ENCODE measurements around the gene C5orf58.

C5orf58 gene

DNA sequence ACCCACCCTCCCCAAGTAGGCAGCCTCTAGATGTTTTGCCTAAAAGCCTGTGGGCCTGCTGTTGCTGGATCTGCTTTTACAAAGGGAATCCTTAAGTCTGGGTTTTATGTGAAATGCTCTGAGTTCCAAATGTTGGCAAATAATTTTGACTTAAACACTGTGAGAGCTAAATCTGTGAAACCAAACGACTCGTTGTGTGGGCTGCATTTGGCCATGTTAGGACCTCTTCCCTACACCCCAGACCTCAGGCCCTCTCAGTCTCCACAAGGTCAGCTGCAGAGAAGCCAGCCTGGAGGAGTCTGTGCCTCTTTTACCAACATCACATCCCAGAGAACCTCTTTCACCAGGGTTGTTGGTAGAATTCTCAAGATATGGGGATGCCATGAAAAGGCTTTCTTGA is 55.4 kb downstream of the C5orf58 start:
- TF ChIP-seq ARNTL (CRISPR knock-in tag; IDR thresholded peaks at IDR 0.05; ENCODE audit: borderline replicate concordance, low read depth) (no peak), TCF4 (CRISPR knock-in tag; IDR thresholded peaks at IDR 0.05; ENCODE audit: borderline replicate concordance) (no peak), ZNF8 (CRISPR knock-in tag; IDR thresholded peaks at IDR 0.05) (no peak), BACH2 (CRISPR knock-in tag; IDR thresholded peaks at IDR 0.05; ENCODE audit: borderline replicate concordance) (no peak), ZC3H10 (CRISPR knock-in tag; IDR thresholded peaks at IDR 0.05) (no peak), SNAI2 (CRISPR knock-in tag; IDR thresholded peaks at IDR 0.05) (no peak), ZFP30 (CRISPR knock-in tag; IDR thresholded peaks at IDR 0.05) (no peak), TOX (CRISPR knock-in tag; IDR thresholded peaks at IDR 0.05; ENCODE audit: borderline replicate concordance) (no peak), PPARA (CRISPR knock-in tag; IDR thresholded peaks at IDR 0.05; ENCODE audit: borderline replicate concordance) (no peak), CSDC2 (CRISPR knock-in tag; IDR thresholded peaks at IDR 0.05) (no peak), RARB (CRISPR knock-in tag; IDR thresholded peaks at IDR 0.05) (no peak), ZFP3 (CRISPR knock-in tag; IDR thresholded peaks at IDR 0.05) (no peak), GLIS3 (CRISPR knock-in tag; IDR thresholded peaks at IDR 0.05) (no peak), ISL1 (CRISPR knock-in tag; IDR thresholded peaks at IDR 0.05) (no peak)
- TF ChIP-seq, protein P1, sequence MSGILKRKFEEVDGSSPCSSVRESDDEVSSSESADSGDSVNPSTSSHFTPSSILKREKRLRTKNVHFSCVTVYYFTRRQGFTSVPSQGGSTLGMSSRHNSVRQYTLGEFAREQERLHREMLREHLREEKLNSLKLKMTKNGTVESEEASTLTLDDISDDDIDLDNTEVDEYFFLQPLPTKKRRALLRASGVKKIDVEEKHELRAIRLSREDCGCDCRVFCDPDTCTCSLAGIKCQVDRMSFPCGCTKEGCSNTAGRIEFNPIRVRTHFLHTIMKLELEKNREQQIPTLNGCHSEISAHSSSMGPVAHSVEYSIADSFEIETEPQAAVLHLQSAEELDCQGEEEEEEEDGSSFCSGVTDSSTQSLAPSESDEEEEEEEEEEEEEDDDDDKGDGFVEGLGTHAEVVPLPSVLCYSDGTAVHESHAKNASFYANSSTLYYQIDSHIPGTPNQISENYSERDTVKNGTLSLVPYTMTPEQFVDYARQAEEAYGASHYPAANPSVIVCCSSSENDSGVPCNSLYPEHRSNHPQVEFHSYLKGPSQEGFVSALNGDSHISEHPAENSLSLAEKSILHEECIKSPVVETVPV (CRISPR knock-in tag; IDR thresholded peaks at IDR 0.05) = no peak
- TF ChIP-seq, protein P2, sequence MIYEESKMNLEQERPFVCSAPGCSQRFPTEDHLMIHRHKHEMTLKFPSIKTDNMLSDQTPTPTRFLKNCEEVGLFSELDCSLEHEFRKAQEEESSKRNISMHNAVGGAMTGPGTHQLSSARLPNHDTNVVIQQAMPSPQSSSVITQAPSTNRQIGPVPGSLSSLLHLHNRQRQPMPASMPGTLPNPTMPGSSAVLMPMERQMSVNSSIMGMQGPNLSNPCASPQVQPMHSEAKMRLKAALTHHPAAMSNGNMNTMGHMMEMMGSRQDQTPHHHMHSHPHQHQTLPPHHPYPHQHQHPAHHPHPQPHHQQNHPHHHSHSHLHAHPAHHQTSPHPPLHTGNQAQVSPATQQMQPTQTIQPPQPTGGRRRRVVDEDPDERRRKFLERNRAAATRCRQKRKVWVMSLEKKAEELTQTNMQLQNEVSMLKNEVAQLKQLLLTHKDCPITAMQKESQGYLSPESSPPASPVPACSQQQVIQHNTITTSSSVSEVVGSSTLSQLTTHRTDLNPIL (CRISPR knock-in tag; IDR thresholded peaks at IDR 0.05; ENCODE audit: low read depth) = no peak
- TF ChIP-seq, protein P3, sequence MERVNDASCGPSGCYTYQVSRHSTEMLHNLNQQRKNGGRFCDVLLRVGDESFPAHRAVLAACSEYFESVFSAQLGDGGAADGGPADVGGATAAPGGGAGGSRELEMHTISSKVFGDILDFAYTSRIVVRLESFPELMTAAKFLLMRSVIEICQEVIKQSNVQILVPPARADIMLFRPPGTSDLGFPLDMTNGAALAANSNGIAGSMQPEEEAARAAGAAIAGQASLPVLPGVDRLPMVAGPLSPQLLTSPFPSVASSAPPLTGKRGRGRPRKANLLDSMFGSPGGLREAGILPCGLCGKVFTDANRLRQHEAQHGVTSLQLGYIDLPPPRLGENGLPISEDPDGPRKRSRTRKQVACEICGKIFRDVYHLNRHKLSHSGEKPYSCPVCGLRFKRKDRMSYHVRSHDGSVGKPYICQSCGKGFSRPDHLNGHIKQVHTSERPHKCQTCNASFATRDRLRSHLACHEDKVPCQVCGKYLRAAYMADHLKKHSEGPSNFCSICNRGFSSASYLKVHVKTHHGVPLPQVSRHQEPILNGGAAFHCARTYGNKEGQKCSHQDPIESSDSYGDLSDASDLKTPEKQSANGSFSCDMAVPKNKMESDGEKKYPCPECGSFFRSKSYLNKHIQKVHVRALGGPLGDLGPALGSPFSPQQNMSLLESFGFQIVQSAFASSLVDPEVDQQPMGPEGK (CRISPR knock-in tag; IDR thresholded peaks at IDR 0.05; ENCODE audit: borderline replicate concordance) = no peak
- ATAC-seq = no peak

DNA sequence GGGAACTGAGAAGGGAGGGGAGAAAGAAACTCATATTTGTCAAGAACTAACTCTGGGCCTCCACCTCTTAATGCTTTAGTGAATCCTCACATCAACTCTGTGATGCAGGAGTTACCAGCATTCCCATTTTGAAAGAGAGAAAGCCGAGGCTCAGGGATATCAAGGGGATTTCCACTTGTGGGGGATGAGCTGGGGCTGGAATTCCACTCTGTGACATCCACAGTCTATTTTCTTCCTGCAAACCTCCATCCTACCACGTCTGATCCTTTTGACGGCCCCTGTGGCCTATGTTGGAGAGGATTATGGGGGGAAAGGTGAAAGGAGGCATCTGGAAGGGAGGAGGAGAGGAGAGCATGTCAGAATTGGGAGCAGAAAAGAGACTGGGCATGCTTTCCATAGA is 55.8 kb downstream of the C5orf58 start:
- no peak for ATAC-seq
- TF ChIP-seq ZNF70 (CRISPR knock-in tag; IDR thresholded peaks at IDR 0.05) (no peak), CSDC2 (CRISPR knock-in tag; IDR thresholded peaks at IDR 0.05) (no peak), ZFP30 (CRISPR knock-in tag; IDR thresholded peaks at IDR 0.05) (no peak), TOX (CRISPR knock-in tag; IDR thresholded peaks at IDR 0.05; ENCODE audit: borderline replicate concordance) (no peak), ZNF8 (CRISPR knock-in tag; IDR thresholded peaks at IDR 0.05) (no peak), TCF4 (CRISPR knock-in tag; IDR thresholded peaks at IDR 0.05; ENCODE audit: borderline replicate concordance) (no peak), PPARA (CRISPR knock-in tag; IDR thresholded peaks at IDR 0.05; ENCODE audit: borderline replicate concordance) (no peak), ISL1 (CRISPR knock-in tag; IDR thresholded peaks at IDR 0.05) (no peak), ESRRG (CRISPR knock-in tag; IDR thresholded peaks at IDR 0.05) (no peak), RARB (CRISPR knock-in tag; IDR thresholded peaks at IDR 0.05) (no peak), ZNF565 (CRISPR knock-in tag; conservative IDR thresholded peaks at IDR 0.05; ENCODE audit: low read depth) (no peak), BACH2 (CRISPR knock-in tag; IDR thresholded peaks at IDR 0.05; ENCODE audit: borderline replicate concordance) (no peak), ZFP3 (CRISPR knock-in tag; IDR thresholded peaks at IDR 0.05) (no peak), ZC3H10 (CRISPR knock-in tag; IDR thresholded peaks at IDR 0.05) (no peak), SNAI2 (CRISPR knock-in tag; IDR thresholded peaks at IDR 0.05) (no peak), ARNTL (CRISPR knock-in tag; IDR thresholded peaks at IDR 0.05; ENCODE audit: borderline replicate concordance, low read depth) (no peak)
- TF ChIP-seq, protein P4, sequence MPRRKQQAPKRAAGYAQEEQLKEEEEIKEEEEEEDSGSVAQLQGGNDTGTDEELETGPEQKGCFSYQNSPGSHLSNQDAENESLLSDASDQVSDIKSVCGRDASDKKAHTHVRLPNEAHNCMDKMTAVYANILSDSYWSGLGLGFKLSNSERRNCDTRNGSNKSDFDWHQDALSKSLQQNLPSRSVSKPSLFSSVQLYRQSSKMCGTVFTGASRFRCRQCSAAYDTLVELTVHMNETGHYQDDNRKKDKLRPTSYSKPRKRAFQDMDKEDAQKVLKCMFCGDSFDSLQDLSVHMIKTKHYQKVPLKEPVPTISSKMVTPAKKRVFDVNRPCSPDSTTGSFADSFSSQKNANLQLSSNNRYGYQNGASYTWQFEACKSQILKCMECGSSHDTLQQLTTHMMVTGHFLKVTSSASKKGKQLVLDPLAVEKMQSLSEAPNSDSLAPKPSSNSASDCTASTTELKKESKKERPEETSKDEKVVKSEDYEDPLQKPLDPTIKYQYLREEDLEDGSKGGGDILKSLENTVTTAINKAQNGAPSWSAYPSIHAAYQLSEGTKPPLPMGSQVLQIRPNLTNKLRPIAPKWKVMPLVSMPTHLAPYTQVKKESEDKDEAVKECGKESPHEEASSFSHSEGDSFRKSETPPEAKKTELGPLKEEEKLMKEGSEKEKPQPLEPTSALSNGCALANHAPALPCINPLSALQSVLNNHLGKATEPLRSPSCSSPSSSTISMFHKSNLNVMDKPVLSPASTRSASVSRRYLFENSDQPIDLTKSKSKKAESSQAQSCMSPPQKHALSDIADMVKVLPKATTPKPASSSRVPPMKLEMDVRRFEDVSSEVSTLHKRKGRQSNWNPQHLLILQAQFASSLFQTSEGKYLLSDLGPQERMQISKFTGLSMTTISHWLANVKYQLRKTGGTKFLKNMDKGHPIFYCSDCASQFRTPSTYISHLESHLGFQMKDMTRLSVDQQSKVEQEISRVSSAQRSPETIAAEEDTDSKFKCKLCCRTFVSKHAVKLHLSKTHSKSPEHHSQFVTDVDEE (CRISPR knock-in tag; IDR thresholded peaks at IDR 0.05) = no peak
- TF ChIP-seq, protein P2 (CRISPR knock-in tag; IDR thresholded peaks at IDR 0.05; ENCODE audit: low read depth) = no peak
- TF ChIP-seq, protein P3 (CRISPR knock-in tag; IDR thresholded peaks at IDR 0.05; ENCODE audit: borderline replicate concordance) = no peak
- TF ChIP-seq, protein P5, sequence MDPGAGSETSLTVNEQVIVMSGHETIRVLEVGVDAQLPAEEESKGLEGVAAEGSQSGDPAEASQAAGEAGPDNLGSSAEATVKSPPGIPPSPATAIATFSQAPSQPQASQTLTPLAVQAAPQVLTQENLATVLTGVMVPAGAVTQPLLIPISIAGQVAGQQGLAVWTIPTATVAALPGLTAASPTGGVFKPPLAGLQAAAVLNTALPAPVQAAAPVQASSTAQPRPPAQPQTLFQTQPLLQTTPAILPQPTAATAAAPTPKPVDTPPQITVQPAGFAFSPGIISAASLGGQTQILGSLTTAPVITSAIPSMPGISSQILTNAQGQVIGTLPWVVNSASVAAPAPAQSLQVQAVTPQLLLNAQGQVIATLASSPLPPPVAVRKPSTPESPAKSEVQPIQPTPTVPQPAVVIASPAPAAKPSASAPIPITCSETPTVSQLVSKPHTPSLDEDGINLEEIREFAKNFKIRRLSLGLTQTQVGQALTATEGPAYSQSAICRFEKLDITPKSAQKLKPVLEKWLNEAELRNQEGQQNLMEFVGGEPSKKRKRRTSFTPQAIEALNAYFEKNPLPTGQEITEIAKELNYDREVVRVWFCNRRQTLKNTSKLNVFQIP (CRISPR knock-in tag; IDR thresholded peaks at IDR 0.05; ENCODE audit: borderline replicate concordance, low read depth) = no peak
